Glutamatergic neuron (in vitro differentiated cells): ENCODE data around the gene TEX29. TPM values are rescaled to one million over a fixed set of nuclear protein-coding genes. Genes with fewer than 3 reads are reported as not detected.

Experiments used
- DNase-seq: peaks from one replicate; pipeline ENCODE4 v3.0.0; 2022
- H3K27ac Mint-ChIP-seq: one replicate; pipeline ENCODE4 v1.8.0; 2020; ENCODE audit warnings: mild to moderate bottlenecking, mixed read lengths, inconsistent platforms; ENCODE audit not compliant: unreplicated experiment
- H3K27me3 Mint-ChIP-seq: one replicate; pipeline ENCODE4 v1.8.0; 2020; ENCODE audit warnings: mild to moderate bottlenecking, moderate library complexity, mixed read lengths, inconsistent platforms; ENCODE audit not compliant: unreplicated experiment
- H3K36me3 Mint-ChIP-seq: one replicate; pipeline ENCODE4 v1.8.0; 2020; ENCODE audit warnings: mild to moderate bottlenecking, mixed read lengths, inconsistent platforms; ENCODE audit not compliant: unreplicated experiment
- H3K4me1 Mint-ChIP-seq: one replicate; pipeline ENCODE4 v1.8.0; 2020; ENCODE audit warnings: mild to moderate bottlenecking, low read depth, mixed read lengths, inconsistent platforms; ENCODE audit not compliant: unreplicated experiment
- H3K4me3 Mint-ChIP-seq: one replicate; pipeline ENCODE4 v1.8.0; 2020; ENCODE audit warnings: mild to moderate bottlenecking, mixed read lengths, inconsistent platforms; ENCODE audit not compliant: unreplicated experiment
- H3K9me3 Mint-ChIP-seq: one replicate; pipeline ENCODE4 v1.8.0; 2020; ENCODE audit warnings: mild to moderate bottlenecking, moderate library complexity, mixed read lengths, inconsistent platforms; ENCODE audit not compliant: unreplicated experiment
- CTCF ChIP-seq: fragments of 200-600 bp; sonication (generic); IDR thresholded peaks from one replicate; pipeline ENCODE4 v1.5.0; 2021; ENCODE audit not compliant: partially characterized antibody, unreplicated experiment
- total RNA-seq: library from RNA; stranded (reverse); fragmentation: NEBNext Ultra II Directional; extraction: Animal tissue kit (Norgen Biotek cat#: 25700); gene quantifications from one replicate; pipeline ENCODE4 v1.2.1, GENCODE V29; 2021; ENCODE audit not compliant: unreplicated experiment

TEX29 gene
- total RNA-seq, 1 donor from 2014 or later, result 0.64 TPM

- no peak for DNase-seq
- H3K4me3 Mint-ChIP-seq, result no peak overlapping the region
- TF ChIP-seq CTCF, result no peak
- H3K36me3 Mint-ChIP-seq, result peaks cover 9% of the 10 kb centered on the region
- H3K9me3 Mint-ChIP-seq, result peaks cover 2% of the 10 kb centered on the region
- peaks cover 4% of the 10 kb centered on the region for H3K4me1 Mint-ChIP-seq
- peaks cover 2% of the 10 kb centered on the region for H3K27me3 Mint-ChIP-seq
- no peak overlapping the region for H3K27ac Mint-ChIP-seq
Measured at GRCh38 chr13:111296417-111296816, 24.0 kb upstream of the TEX29 start.

DNA sequence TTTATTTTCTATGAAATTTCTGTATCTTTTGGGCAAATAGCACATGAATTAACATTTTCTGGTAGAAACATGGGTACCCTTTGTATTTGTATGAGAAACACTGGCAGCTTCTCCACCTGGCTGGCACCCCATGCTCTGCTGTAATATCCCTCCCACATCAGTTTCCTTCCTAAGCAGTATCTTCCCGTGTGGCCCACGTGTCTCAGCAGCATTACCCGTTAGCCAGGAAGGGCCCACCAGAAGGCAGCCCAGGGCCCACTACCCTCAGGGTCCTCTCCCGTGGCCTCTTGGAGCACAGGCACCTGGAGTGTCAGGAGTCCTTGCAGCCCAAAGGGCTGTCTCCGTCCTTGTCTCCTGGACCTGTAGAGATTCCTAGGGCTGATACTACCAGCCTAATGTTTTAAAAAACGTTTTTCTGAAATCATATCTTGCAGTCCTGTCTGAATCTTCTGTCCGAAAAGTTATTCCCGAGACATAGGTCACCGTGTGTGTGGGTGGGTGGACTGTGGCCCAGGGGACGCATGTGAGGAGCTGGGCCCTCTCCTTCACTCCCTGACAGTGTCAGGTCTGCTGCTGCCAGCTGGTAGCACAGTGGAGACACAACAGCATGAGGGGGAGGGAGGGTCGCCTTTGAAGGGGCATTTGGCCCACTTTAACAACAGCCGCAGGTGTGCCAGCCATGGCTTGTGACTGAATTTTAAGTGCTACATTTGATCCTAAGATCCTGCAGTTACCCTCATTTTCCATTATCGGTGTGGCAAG is 22.0 kb upstream of the TEX29 start:
- no peak for DNase-seq
- peak overlapping the region; percentile 20 for H3K27ac Mint-ChIP-seq
- H3K4me3 Mint-ChIP-seq, result no peak overlapping the region
- no peaks in the 10 kb centered on the region for H3K36me3 Mint-ChIP-seq
- no peak for TF ChIP-seq CTCF
- peaks cover 3% of the 10 kb centered on the region for H3K27me3 Mint-ChIP-seq
- H3K9me3 Mint-ChIP-seq, result peaks cover 6% of the 10 kb centered on the region
- peaks cover 4% of the 10 kb centered on the region for H3K4me1 Mint-ChIP-seq

DNA sequence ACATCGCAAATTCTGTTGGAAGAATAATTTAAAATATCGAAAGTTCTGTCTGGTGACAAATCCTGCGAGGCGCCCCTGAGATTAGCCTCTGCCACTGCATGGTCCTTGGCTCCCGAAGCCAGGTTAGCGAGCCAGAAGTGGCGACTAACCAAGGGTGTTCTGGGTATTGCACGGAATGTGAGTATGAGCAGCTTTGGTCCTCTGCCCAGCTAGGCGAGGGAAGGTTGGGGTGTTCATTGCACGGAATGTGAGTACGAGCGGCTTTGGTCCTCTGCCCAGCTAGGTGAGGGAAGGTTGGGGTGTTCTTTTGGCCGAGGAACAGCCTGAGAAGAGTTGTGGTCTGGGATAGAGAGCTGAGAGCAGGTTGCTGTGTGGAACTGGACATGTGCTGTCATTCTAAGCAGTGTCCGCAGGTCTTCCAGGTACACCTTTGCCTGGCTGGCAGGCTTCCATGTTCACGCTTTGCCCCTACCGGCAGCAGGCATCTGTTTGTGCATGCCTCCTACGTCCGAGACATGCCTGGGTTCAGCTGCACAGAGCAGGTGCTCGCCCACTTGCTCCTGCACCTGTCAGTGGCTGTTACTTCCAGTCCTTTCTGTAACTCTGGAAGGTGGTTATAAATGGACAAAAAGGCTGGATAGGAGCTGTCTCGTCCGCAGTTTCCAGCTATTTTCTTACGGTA is 18.3 kb upstream of the TEX29 start:
- Mint-ChIP-seq H3K27ac (no peak overlapping the region), H3K36me3 (peaks cover 23% of the 10 kb centered on the region), H3K9me3 (peaks cover 11% of the 10 kb centered on the region), H3K4me1 (peaks cover 4% of the 10 kb centered on the region), H3K27me3 (peaks cover 6% of the 10 kb centered on the region), H3K4me3 (no peak overlapping the region)
- no peak for TF ChIP-seq CTCF
- no peak for DNase-seq

DNA sequence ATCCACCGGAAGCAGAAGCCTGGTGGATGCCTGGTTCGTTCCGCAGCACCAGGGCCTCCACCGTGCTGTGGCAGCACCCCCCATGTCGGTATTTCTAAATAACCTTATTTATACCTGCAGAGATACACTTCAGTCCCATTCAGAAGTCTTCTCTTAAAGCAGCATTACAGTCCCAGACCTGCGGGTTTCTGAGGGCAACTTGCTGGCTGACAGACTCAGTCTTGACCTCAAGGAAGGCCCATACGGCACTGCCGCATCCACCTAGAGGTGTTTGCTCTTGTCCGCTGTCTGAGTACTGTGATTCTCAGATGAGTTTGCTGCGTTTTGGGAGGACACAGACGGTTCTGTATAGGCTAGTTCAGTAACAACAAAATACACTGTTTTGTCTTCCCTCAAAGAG is 16.9 kb upstream of the TEX29 start:
- Mint-ChIP-seq H3K36me3 (peaks cover 29% of the 10 kb centered on the region), H3K27ac (no peak overlapping the region), H3K4me1 (no peaks in the 10 kb centered on the region)

More for the DNA sequence above, 16.9 kb upstream of the TEX29 start:
- no peak for DNase-seq
- no peak for TF ChIP-seq CTCF
- peaks cover 6% of the 10 kb centered on the region for H3K27me3 Mint-ChIP-seq
- peaks cover 10% of the 10 kb centered on the region for H3K9me3 Mint-ChIP-seq
- H3K4me3 Mint-ChIP-seq, result no peak overlapping the region
